ENCODE measurements around the gene TJP1. TPM values are rescaled to one million over a fixed set of nuclear protein-coding genes. Genes with fewer than 3 reads are reported as not detected.

The TJP1 gene
- total and polyA plus RNA-seq, 12 donors: 15.0 to 68.3 (median 50.1) TPM

- 66 to 76% (median 68%) methylated on average over 4 of the region's 4 CpGs for WGBS, 4 donors
- H3K27ac ChIP-seq: no peak overlapping the region
- no peaks in the 10 kb centered on the region for H3K27me3 ChIP-seq
- no peaks in the 10 kb centered on the region for H3K36me3 ChIP-seq (replicated peaks in 1 of 2)
- H3K4me1 ChIP-seq (replicated peaks in 1 of 2): peaks cover 0 to 5% of the 10 kb centered on the region in 2 donors
- H3K9me3 ChIP-seq (replicated peaks in 1 of 3): no peaks in the 10 kb centered on the region
- H3K4me3 ChIP-seq: no peak overlapping the region
- intact Hi-C loops (cut with DNase I): no loop called here
- DNase-seq: no peak
- TF ChIP-seq POLR2A (IDR thresholded peaks at IDR 0.05) (no peak), CTCF (IDR thresholded peaks at IDR 0.05) (no peak)
These were observed 32.4 kb downstream of the TJP1 start for GRCh38 chr15:29789871-29790270.

- TF ChIP-seq CTCF (IDR thresholded peaks at IDR 0.05) (no peak), POLR2A (IDR thresholded peaks at IDR 0.05) (no peak)
- Histone ChIP-seq H3K27ac (no peak overlapping the region), H3K27me3 (no peaks in the 10 kb centered on the region), H3K9me3 (replicated peaks in 1 of 3) (no peaks in the 10 kb centered on the region), H3K4me1 (replicated peaks in 1 of 2) (peaks cover 5 to 6% of the 10 kb centered on the region in 2 donors), H3K36me3 (replicated peaks in 1 of 2) (no peaks in the 10 kb centered on the region), H3K4me3 (no peak overlapping the region)
- intact Hi-C loops (cut with DNase I): no loop called here
- 90 to 96% (median 93%) methylated on average over 4 of the region's 4 CpGs for WGBS, 4 donors
- DNase-seq: no peak
These were observed 33.7 kb downstream of the TJP1 start for GRCh38 chr15:29788433-29789034.

GRCh38 chr15:29787767-29788166, 34.5 kb downstream of the TJP1 start:
- no peak overlapping the region for H3K27ac ChIP-seq
- no peaks in the 10 kb centered on the region for H3K36me3 ChIP-seq (replicated peaks in 1 of 2)
- no peaks in the 10 kb centered on the region for H3K27me3 ChIP-seq
- no peaks in the 10 kb centered on the region for H3K9me3 ChIP-seq (replicated peaks in 1 of 3)
- no peak overlapping the region for H3K4me3 ChIP-seq
- TF ChIP-seq POLR2A (IDR thresholded peaks at IDR 0.05) (no peak), CTCF (IDR thresholded peaks at IDR 0.05) (no peak)
- H3K4me1 ChIP-seq (replicated peaks in 1 of 2): peaks cover 5 to 6% of the 10 kb centered on the region in 2 donors
- DNase-seq: no peak
- intact Hi-C loops (cut with DNase I): no loop called here

GRCh38 chr15:29785642-29786041, 36.6 kb downstream of the TJP1 start:
- Histone ChIP-seq H3K36me3 (replicated peaks in 1 of 2) (no peaks in the 10 kb centered on the region), H3K4me3 (no peak overlapping the region), H3K9me3 (replicated peaks in 1 of 3) (no peaks in the 10 kb centered on the region), H3K27ac (no peak overlapping the region), H3K4me1 (replicated peaks in 1 of 2) (peaks cover 5 to 6% of the 10 kb centered on the region in 2 donors), H3K27me3 (no peaks in the 10 kb centered on the region)
- DNase-seq: no peak
- TF ChIP-seq POLR2A (IDR thresholded peaks at IDR 0.05): no peak
- no peak for TF ChIP-seq CTCF (IDR thresholded peaks at IDR 0.05)
- intact Hi-C loops (cut with DNase I): no loop called here
- WGBS, 4 donors: 91 to 97% (median 93%) methylated on average over 1 of the region's 1 CpG
